OCI-LY1 (cell line): ENCODE data around the gene SHH.

Experiments used
- H2AFZ ChIP-seq: fragments of 200-600 bp; sonication (generic), shearing (Covaris generic); 2 replicates; pipeline ENCODE4 v1.6.0; 2014; ENCODE audit warnings: antibody characterized with exemption, mild to moderate bottlenecking, low read length
- H3F3A ChIP-seq: fragments of 200-600 bp; sonication (generic), shearing (Covaris generic); 2 replicates; pipeline ENCODE4 v1.6.0; 2014; ENCODE audit warnings: mild to moderate bottlenecking, antibody characterized with exemption, low read length, moderate library complexity; ENCODE audit not compliant: insufficient read depth
- H3K27ac ChIP-seq: fragments of 200-600 bp; sonication (generic); 2 replicates; pipeline ENCODE4 v1.5.1; 2014; ENCODE audit warnings: low read length, mixed run types, mild to moderate bottlenecking, low read depth; ENCODE audit not compliant: poor library complexity, severe bottlenecking
- H3K27me3 ChIP-seq: fragments of 200-600 bp; sonication (generic); 2 replicates; pipeline ENCODE4 v1.6.0; 2014; ENCODE audit warnings: antibody characterized with exemption, mild to moderate bottlenecking, low read length, moderate library complexity; ENCODE audit not compliant: insufficient read depth
- H3K36me3 ChIP-seq: fragments of 200-600 bp; sonication (generic); 2 replicates; pipeline ENCODE4 v1.6.1; 2014; ENCODE audit warnings: mild to moderate bottlenecking, antibody characterized with exemption, low read length, moderate library complexity, mixed read lengths; ENCODE audit not compliant: insufficient read depth
- H3K4me1 ChIP-seq: fragments of 200-600 bp; sonication (generic); 2 replicates; pipeline ENCODE4 v1.5.1; 2014; ENCODE audit warnings: mild to moderate bottlenecking, low read length, moderate library complexity; ENCODE audit not compliant: insufficient read depth, severe bottlenecking
- H3K4me2 ChIP-seq: fragments of 200-600 bp; sonication (generic), shearing (Covaris generic); 2 replicates; pipeline ENCODE4 v1.6.1; 2014; ENCODE audit warnings: low read length
- H3K4me3 ChIP-seq: fragments of 200-600 bp; sonication (generic); 2 replicates; pipeline ENCODE4 v1.5.1; 2014; ENCODE audit warnings: low read length, low read depth, mild to moderate bottlenecking, mixed read lengths; ENCODE audit not compliant: poor library complexity, severe bottlenecking
- H3K79me2 ChIP-seq: fragments of 200-600 bp; shearing (Covaris generic); 2 replicates; pipeline ENCODE4 v1.6.1; 2016; ENCODE audit warnings: mixed run types, low read length, mixed read lengths; ENCODE audit not compliant: insufficient read depth
- H3K9ac ChIP-seq: fragments of 200-600 bp; sonication (generic), shearing (Covaris generic); 2 replicates; pipeline ENCODE4 v1.6.1; 2014; ENCODE audit warnings: mild to moderate bottlenecking, low read length, mixed read lengths
- H3K9me2 ChIP-seq: fragments of 200-600 bp; sonication (generic), shearing (Covaris generic); 2 replicates; pipeline ENCODE4 v1.6.1; 2014; ENCODE audit warnings: low read depth, mild to moderate bottlenecking, low read length, mixed read lengths
- H3K9me3 ChIP-seq: fragments of 200-600 bp; shearing (Covaris generic); 2 replicates; pipeline ENCODE4 v1.6.1; 2014; ENCODE audit warnings: low read length, mixed read lengths
- H4K20me1 ChIP-seq: fragments of 200-600 bp; sonication (generic), shearing (Covaris generic); 2 replicates; pipeline ENCODE4 v1.6.0; 2016; ENCODE audit warnings: mild to moderate bottlenecking, low read length; ENCODE audit not compliant: insufficient read depth
- CTCF ChIP-seq: fragments of 200-600 bp; sonication (generic), shearing (Covaris generic); IDR thresholded peaks from 2 replicates; pipeline ENCODE4 v1.5.1; 2017; ENCODE audit warnings: mild to moderate bottlenecking, antibody characterized with exemption, low read length, moderate library complexity, mixed read lengths
- EZH2 ChIP-seq: fragments of 200-600 bp; sonication (generic), shearing (Covaris generic); IDR thresholded peaks from 2 replicates; pipeline ENCODE4 v1.8.0; 2017; ENCODE audit warnings: borderline replicate concordance, mixed run types, mild to moderate bottlenecking, antibody characterized with exemption, low read length, moderate library complexity, mixed read lengths

SHH gene

GRCh38 chr7:155850766-155851678 is 38.8 kb upstream of the SHH start:
- Histone ChIP-seq H3K27ac (no peak overlapping the region), H3K79me2 (no peaks in the 10 kb centered on the region), H3K9me2 (no peaks in the 10 kb centered on the region), H3K4me1 (no peaks in the 10 kb centered on the region), H3K4me3 (no peak overlapping the region), H3K36me3 (no peaks in the 10 kb centered on the region), H4K20me1 (no peaks in the 10 kb centered on the region), H3K9me3 (no peaks in the 10 kb centered on the region), H3K9ac (no peak overlapping the region), H2AFZ (no peak overlapping the region), H3K4me2 (no peak overlapping the region), H3K27me3 (peaks cover 7% of the 10 kb centered on the region; the same call in 1 of the 2 replicates), H3F3A (no peaks in the 10 kb centered on the region)
- no peak for TF ChIP-seq CTCF
- no peak for TF ChIP-seq EZH2

DNA sequence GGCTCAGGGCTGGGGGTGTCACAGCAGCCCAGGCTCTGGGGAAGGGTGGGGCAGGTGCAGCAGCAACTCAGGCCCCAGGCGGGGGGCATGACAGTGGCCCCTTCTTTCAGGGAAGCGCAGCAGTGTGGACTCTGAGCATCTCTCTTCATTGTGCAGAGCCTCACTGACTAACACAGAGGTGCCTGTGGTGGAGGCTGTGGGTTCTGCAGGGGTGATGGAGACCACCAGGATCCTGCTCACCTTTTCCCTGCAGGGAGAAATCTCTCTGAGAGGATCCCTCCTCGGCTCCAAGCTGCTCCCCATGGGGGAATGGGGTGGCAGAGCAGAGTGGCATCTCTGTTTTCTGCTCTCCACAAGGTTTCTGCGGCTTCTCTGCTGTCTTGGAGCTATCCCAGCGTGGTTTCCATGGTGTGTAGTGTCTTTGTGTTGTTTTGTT is 37.8 kb upstream of the SHH start:
- no peak for TF ChIP-seq EZH2
- Histone ChIP-seq H3K9ac (no peak overlapping the region), H3K27me3 (peaks cover 7% of the 10 kb centered on the region; the same call in 1 of the 2 replicates), H3K4me3 (no peak overlapping the region), H3K4me1 (no peaks in the 10 kb centered on the region), H3K27ac (no peak overlapping the region), H3K9me2 (no peaks in the 10 kb centered on the region), H3F3A (no peaks in the 10 kb centered on the region), H2AFZ (no peak overlapping the region), H4K20me1 (no peaks in the 10 kb centered on the region), H3K79me2 (no peaks in the 10 kb centered on the region), H3K9me3 (no peaks in the 10 kb centered on the region), H3K36me3 (no peaks in the 10 kb centered on the region), H3K4me2 (no peak overlapping the region)

DNA sequence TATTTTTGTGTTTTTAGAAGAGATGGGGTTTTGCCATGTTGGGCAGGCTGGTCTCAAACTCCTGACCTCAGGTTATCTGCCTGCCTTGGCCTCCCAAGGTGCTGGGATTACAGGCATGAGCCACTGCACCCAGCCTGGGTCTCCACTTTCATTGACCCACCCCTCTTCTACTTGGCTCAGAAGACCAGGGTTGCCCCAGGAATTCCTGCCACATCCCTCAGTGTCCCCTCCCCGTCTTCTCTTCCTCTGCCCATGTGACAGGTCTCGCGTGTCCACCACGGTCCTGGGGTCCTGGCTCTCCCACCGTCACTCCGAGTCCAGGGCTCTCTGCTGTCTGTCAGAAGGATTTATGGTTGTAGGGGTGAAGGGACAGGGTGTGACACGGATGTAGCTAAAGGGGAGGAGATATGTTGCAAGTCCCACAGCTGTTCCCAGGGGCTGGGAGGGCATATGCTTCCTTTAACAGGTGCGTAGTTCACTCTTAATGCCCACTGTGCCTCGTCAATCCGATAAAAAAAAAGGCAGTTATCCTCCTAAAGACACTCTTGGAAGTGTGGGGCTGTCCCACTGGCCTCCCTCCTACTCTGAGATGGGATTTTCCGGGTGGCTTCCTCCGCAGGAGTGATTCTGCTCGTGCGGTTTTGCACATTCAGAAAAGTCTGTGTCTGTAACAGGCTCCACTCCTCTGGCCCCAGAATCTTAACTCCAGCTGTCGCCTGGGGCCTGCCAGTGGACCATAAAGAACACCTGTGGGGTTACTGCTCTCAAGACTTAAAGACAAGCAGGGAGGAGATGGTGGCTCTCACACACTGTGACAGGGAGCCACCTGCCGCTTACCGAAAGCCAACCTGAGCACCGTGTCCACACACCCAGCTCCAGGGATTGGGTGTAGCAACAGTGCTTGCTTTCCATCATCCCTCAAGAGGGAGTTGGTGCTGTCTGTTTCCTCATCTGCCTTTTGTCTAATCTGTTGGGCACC is 36.7 kb upstream of the SHH start:
- H3K27ac ChIP-seq = no peak overlapping the region
- no peaks in the 10 kb centered on the region for H3F3A ChIP-seq
- no peaks in the 10 kb centered on the region for H4K20me1 ChIP-seq
- no peak overlapping the region for H2AFZ ChIP-seq
- H3K9me2 ChIP-seq = no peaks in the 10 kb centered on the region
- no peaks in the 10 kb centered on the region for H3K9me3 ChIP-seq
- H3K4me3 ChIP-seq = no peak overlapping the region
- no peaks in the 10 kb centered on the region for H3K4me1 ChIP-seq
- H3K4me2 ChIP-seq = no peak overlapping the region
- H3K27me3 ChIP-seq = peaks cover 7% of the 10 kb centered on the region
- no peaks in the 10 kb centered on the region for H3K36me3 ChIP-seq
- H3K9ac ChIP-seq = no peak overlapping the region
- no peak for TF ChIP-seq EZH2
- no peak for TF ChIP-seq CTCF
- H3K79me2 ChIP-seq = no peaks in the 10 kb centered on the region
